Central memory CD8-positive, alpha-beta T cell (primary cell): ENCODE measurements around the gene ORM1.

ENCODE experiments used
- ATAC-seq: fragments of 150-1000 bp; cut with Tn5 transposase; replicated peaks from 2 replicates; pipeline ENCODE4 v1.10.0; 2022; ENCODE audit warnings: mild to moderate bottlenecking, moderate FRiP score, moderate number of reproducible peaks; ENCODE audit not compliant: poor library complexity, severe bottlenecking; ENCODE audit errors: extremely low read depth
- DNase-seq, 2 donors: peaks; one replicate each; pipeline ENCODE4 v3.0.0; 2021; ENCODE audit warnings: low spot score in 2 of 2
- H3K27ac Mint-ChIP-seq: one replicate; pipeline ENCODE4 v1.8.0; 2022; ENCODE audit warnings: low read depth, mild to moderate bottlenecking, moderate library complexity, mixed read lengths
- H3K27me3 Mint-ChIP-seq: one replicate; pipeline ENCODE4 v1.8.0; 2022; ENCODE audit warnings: mixed read lengths
- H3K36me3 Mint-ChIP-seq: one replicate; pipeline ENCODE4 v1.8.0; 2022; ENCODE audit warnings: mild to moderate bottlenecking, moderate library complexity, mixed read lengths; ENCODE audit not compliant: insufficient read depth
- H3K4me1 Mint-ChIP-seq: one replicate; pipeline ENCODE4 v1.8.0; 2022; ENCODE audit warnings: mixed read lengths
- H3K4me3 Mint-ChIP-seq: one replicate; pipeline ENCODE4 v1.8.0; 2022; ENCODE audit warnings: mild to moderate bottlenecking, moderate library complexity, mixed read lengths
- H3K9me3 Mint-ChIP-seq: one replicate; pipeline ENCODE4 v1.8.0; 2022; ENCODE audit warnings: mixed read lengths

The ORM1 gene

DNA sequence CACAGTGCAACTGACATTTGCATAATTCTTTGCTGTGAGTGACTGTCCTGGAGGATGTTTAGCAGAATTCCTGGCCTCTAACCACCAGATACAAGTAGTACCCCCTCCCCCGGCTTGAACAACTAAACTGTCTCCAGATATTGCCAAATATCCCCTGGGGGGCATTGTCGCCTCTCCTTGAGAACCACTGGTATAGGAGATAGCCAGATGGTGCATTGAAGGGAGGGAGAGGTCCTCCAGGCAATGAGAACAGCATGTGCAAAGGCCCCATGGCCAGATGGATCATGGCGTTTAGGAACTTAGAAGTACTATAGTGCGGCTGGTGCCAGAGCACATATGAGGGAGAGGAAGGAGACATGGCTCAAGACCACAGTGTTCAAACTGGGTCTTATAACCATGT is 18.9 kb upstream of the ORM1 start:
- H3K36me3 Mint-ChIP-seq = no peaks in the 10 kb centered on the region
- ATAC-seq (no peak), DNase-seq (no peak)
- no peak overlapping the region for H3K27ac Mint-ChIP-seq
- no peaks in the 10 kb centered on the region for H3K4me1 Mint-ChIP-seq
- no peak overlapping the region for H3K4me3 Mint-ChIP-seq
- H3K27me3 Mint-ChIP-seq = peaks cover 11% of the 10 kb centered on the region
- no peaks in the 10 kb centered on the region for H3K9me3 Mint-ChIP-seq

DNA sequence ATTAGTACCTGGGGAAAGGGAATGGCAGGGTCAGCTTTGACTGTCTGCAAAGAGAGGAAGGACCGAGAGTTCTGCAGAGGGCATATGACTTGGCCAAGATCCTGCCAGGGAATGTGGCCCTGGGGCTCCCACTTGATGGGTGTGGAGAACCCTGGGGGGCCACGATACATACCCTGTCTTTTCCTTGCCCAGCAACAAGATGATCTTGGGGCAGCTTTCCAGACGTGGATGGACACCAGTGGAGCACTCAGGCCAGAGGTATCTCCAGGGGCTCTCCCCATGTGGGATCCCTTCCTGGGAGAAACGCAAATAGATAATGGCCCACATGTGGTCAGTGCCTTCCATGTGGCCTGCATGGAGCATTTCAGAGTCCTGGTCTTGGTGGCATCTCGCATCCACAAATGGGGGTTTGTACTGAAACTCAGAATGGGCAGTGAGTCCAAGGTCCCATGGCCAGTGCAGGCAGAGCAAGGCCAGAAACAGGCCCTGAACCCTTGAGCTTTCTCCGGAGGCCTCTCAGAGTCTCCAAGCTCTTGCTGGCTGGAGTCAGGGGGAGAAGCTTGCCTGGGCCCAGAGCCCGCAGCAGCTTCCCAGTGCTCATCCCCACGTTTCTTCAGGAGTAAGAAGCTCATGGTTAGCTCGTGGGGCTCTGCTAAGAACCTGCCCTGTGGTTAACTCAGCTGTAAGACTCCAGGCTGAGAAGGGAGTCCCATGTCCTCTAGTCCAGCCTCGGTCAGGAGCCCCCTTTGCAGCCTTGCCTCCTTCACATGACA is 18.3 kb upstream of the ORM1 start:
- no peak for ATAC-seq
- Mint-ChIP-seq H3K4me1 (no peaks in the 10 kb centered on the region), H3K9me3 (no peaks in the 10 kb centered on the region)

DNA sequence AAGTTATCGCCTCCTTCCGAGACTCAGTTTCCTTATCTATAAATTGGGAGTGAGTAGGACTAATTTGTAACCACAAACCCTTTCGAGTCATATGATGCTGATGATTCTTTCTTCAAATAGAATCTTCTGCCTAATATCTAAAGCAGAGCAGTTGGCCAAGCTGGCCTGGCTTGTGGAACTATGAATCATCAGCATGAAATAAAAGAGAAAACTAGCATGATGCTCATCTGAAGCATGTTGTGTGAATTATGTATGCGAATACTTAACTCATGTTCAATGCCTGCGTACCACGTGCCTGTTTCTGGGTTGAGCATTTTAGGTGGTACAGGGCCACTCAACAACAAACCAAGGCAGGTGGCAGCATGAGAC is 15.0 kb upstream of the ORM1 start:
- Mint-ChIP-seq H3K4me1 (no peaks in the 10 kb centered on the region), H3K27ac (no peak overlapping the region), H3K36me3 (no peaks in the 10 kb centered on the region), H3K9me3 (no peaks in the 10 kb centered on the region), H3K27me3 (no peaks in the 10 kb centered on the region), H3K4me3 (no peak overlapping the region)
- no peak for ATAC-seq
- no peak for DNase-seq

More for the DNA sequence above, 18.3 kb upstream of the ORM1 start:
- Mint-ChIP-seq H3K36me3 (no peaks in the 10 kb centered on the region), H3K4me3 (no peak overlapping the region), H3K27ac (no peak overlapping the region), H3K27me3 (peaks cover 8% of the 10 kb centered on the region)
- DNase-seq = no peak

DNA sequence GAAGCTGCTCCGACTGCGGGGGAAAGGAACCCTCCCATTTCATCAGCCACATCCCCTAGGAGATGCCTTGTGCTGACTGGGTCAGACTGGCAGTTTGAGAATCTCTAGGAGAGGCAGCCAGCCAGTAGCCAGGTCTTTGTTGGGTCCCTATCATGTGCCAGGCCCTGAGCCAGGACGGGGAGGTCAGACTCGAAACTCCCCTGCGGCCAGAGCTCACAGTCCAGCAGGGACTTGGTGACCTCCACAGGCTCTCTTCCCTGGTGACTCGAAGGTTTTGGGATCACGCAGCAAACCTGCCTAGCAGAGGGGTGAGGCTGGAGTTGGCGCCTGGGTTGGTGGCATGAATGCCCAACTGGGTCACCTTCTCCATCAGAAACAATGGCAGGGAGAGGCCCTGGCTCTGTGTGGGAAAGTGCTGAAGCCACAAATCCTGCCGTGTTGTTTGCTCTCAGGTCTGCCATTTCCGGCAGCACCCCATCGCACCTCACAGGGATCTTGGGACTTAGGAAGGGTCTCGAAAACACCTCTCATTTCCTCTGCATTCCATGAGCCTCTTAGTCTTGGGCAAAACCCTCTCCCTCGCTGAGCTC is 14.4 kb upstream of the ORM1 start:
- Mint-ChIP-seq H3K4me1 (no peaks in the 10 kb centered on the region), H3K27me3 (no peaks in the 10 kb centered on the region), H3K9me3 (no peaks in the 10 kb centered on the region), H3K4me3 (no peak overlapping the region), H3K36me3 (no peaks in the 10 kb centered on the region), H3K27ac (no peak overlapping the region)
- no peak for DNase-seq
- ATAC-seq = no peak

DNA sequence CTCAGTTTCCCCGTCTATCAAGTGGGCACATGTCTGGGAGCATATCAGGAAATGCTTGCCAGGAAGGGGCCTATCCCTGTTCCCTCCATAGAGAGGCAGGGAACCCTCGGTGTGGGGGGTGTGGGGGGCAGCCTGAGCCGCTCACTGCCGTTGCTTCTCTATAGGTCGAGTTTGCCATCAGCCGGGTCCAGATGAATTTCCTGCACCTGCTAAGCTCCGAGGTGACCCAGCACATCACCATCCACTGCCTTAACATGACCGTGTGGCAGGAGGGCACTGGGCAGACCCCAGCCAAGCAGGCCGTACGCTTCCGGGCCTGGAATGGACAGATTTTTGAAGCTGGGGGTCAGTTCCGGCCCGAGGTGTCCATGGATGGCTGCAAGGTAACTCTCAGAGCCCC is 13.8 kb upstream of the ORM1 start:
- H3K36me3 Mint-ChIP-seq = no peaks in the 10 kb centered on the region

DNA sequence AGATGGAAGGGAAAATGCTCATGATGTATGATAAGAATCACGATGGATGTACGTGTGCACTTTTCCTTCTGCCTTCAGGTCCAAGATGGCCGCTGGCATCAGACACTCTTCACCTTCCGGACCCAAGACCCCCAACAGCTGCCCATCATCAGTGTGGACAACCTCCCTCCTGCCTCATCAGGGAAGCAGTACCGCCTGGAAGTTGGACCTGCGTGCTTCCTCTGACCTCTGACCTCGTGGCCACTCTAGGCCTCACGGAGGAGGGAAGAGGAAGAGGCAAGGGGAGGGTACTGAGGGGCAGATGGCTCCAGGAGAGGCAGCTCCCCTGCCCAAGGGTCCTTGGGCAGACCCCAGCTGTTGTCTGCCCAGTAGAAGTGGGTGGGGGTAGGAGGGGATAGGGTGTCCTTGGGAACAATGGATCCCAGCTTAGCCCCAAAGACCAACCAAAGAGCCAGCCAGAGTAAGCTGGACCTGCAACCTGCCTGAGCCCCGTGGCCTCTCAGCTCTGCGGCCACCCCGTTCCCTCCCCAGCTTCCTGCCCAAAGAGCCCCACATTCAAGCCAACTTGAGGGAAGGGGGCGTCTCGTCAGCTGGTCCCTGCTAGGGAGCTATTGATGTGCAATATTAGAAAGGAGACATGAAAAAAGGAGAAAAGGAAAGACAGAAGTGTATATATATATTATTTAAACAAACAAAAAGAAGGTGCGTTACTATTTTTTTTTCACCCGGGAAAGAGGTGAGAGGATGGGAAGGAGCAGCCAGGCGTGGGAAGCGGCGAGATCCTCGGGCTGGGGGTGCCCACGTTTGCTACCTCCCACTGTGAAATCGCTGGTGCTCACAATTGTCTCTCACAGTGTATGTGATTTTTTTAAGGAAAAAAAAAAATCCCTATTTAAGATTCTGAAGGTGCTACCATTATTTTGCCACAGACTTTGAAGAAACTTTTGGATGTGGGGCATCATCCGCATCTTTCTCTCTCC is 12.1 kb upstream of the ORM1 start:
- Mint-ChIP-seq H3K27ac (no peak overlapping the region), H3K4me1 (no peaks in the 10 kb centered on the region), H3K36me3 (no peaks in the 10 kb centered on the region), H3K9me3 (no peaks in the 10 kb centered on the region), H3K4me3 (no peak overlapping the region), H3K27me3 (no peaks in the 10 kb centered on the region)
- ATAC-seq (no peak), DNase-seq (no peak)

More for the DNA sequence above, 13.8 kb upstream of the ORM1 start:
- H3K27ac Mint-ChIP-seq = no peak overlapping the region
- no peaks in the 10 kb centered on the region for H3K4me1 Mint-ChIP-seq
- no peak overlapping the region for H3K4me3 Mint-ChIP-seq
- ATAC-seq (no peak), DNase-seq (no peak)
- H3K9me3 Mint-ChIP-seq = no peaks in the 10 kb centered on the region
- H3K27me3 Mint-ChIP-seq = no peaks in the 10 kb centered on the region

DNA sequence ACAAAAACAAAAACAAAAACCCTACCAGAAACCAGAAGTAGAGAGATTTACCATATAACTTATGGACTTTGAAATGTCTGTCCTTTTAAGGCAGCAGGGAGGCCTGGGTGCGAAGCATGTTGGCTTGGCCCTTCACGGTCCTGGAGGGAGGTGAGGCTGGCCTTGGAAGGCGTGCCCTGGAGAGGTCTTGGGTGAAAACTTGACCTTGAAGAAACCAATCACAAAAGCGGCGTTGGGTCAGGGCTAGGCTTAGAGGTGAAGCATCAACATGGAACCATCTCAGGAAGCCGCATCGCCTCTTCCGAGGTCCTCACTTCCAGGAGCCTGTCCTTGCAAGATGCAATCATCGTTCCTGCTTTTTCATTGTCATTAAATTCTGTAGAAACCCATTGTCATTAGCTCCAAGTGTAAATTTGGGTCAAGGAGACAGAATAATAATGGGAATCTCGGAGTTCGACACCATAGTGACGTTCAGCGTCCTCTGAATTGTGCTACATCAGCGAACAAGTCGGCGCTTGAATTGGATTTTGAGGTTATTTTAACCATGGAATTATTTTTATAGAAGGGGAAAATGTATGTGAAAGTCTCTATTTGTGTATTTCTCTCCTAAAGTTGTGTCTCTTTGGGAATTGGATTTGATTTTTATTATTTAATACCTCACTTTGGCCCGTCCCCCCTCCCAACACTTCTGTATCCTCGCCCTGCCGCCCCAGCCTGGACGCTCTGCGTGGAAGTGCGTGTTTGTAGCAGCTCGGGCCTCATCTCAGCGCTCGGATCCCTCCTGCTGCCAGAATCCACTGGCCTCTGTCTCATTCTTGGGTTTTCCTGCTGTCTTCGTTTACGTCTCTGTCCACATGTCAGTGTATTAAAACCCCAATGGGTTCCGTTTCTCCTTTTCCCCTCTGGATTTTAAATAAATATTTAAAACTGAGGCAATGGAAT is 11.1 kb upstream of the ORM1 start:
- Mint-ChIP-seq H3K27me3 (no peaks in the 10 kb centered on the region), H3K36me3 (no peaks in the 10 kb centered on the region), H3K4me3 (no peak overlapping the region), H3K27ac (no peak overlapping the region), H3K9me3 (no peaks in the 10 kb centered on the region), H3K4me1 (no peaks in the 10 kb centered on the region)
- DNase-seq (no peak), ATAC-seq (no peak)

DNA sequence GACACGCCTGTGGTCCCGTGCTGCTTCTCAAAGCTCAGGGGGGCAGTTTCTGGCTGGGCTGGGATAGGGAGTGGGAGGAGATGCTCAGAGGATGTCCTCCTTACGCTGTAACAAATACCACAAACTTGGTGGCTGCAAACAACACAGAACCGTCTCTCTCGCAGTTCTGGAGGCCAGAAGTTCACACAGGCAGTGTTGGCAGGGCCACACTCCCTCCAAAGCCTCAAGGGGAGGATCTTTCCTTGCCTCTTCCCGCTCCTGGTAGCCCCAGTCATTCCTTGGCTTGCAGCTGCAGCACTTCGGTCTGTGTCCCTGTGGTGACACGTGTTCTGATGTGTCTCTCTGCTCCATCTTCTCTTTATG is 10.4 kb upstream of the ORM1 start:
- ATAC-seq (no peak), DNase-seq (no peak)
- Mint-ChIP-seq H3K4me1 (no peaks in the 10 kb centered on the region), H3K36me3 (no peaks in the 10 kb centered on the region), H3K27me3 (no peaks in the 10 kb centered on the region), H3K9me3 (no peaks in the 10 kb centered on the region), H3K4me3 (no peak overlapping the region), H3K27ac (no peak overlapping the region)

DNA sequence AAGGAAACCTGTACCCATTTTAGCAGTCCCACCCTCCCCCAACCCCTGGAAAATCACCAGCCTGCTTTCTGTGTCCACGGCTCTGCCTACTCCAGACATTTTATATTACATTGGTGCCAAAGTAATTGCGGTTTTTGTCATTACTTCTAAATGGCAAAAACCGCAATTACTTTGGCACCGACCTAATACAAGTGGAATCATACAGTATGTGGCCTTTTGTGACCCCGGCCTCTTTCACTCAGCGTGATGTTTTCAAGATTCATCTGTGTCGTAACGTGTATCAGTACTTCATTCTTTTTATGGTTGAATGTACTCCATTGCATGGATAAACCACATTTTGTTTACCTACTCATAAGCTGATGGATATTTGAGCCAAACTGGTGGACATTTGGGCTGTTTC is 9.7 kb upstream of the ORM1 start:
- Mint-ChIP-seq H3K27me3 (peaks cover under 1% of the 10 kb centered on the region), H3K36me3 (no peaks in the 10 kb centered on the region), H3K4me3 (no peak overlapping the region), H3K4me1 (no peaks in the 10 kb centered on the region), H3K27ac (no peak overlapping the region), H3K9me3 (no peaks in the 10 kb centered on the region)
- no peak for ATAC-seq
- DNase-seq = no peak

DNA sequence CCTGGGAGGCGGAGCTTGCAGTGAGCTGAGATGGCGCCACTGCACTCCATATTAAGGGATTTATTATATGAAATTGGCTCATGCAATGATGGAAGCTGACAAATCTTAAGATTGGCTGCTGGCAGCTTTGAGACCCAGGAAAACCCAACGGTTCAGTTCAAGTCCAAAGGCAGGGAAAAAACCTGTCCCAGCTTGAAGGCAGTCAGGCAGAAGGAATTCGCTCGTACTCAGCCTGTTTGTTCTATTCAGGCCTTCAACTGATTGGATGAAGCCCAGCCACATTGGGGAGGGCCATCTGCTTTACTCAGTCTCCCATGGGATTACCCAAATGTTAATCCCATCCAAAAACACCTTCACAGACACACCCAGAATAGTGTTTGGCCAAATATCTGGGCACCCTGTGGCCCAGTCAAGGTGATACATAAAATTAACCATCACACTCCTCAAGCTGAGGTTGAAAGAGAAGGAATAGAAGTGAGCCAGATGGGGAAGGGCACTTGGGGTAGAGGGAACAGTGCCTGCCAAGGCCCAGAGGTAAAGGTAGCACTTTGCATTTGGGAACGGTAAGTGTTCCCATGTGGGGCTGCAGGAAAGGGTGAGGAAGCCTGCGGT is 8.5 kb upstream of the ORM1 start:
- Mint-ChIP-seq H3K27me3 (peaks cover 12% of the 10 kb centered on the region), H3K9me3 (no peaks in the 10 kb centered on the region)

DNA sequence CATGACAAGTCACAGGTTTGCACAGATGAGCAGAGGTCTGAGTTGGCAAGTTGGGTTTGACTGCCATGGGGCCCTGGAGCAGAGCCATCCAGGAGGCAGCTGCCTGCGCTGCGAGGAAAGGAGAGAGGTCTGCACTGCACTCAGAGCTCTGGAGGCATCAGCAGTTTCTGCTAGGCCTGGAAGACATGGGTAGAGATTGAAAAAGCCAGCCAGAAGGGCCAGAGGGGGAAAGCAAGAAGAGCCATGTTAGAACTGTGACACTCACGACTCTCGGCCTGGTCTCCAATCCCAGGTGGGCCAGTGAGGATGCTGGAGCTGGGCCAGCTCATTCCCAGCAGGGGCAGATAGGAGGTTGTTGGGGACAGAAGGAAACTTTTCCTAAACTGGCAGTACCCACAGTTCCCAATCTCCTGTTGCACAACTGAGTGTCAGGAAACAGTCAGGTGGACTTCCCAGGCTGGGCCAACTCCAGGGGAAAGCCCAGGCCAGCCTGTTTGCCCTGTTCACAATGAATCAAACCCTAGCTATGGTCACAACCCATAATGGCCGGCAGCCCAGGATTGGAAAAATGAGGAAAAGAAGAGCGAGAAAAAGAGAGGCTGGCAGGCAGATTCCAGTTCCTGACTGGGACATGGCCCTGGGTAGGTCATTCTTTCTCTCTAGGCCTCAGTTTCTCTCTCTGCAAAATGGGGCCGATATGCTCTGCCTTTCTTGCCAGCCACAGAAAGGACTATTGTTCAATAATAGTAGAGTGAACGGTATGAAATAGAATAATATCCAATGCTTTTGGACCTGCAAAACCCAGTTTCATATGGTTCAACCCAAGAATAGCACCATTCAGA is 7.8 kb upstream of the ORM1 start:
- H3K9me3 Mint-ChIP-seq = no peaks in the 10 kb centered on the region
- DNase-seq = no peak
- no peak for ATAC-seq
- H3K27ac Mint-ChIP-seq = no peak overlapping the region
- peaks cover 20% of the 10 kb centered on the region for H3K27me3 Mint-ChIP-seq
- H3K4me3 Mint-ChIP-seq = no peak overlapping the region
- no peaks in the 10 kb centered on the region for H3K4me1 Mint-ChIP-seq
- no peaks in the 10 kb centered on the region for H3K36me3 Mint-ChIP-seq

More for the DNA sequence above, 8.5 kb upstream of the ORM1 start:
- Mint-ChIP-seq H3K4me1 (no peaks in the 10 kb centered on the region), H3K36me3 (no peaks in the 10 kb centered on the region), H3K27ac (no peak overlapping the region), H3K4me3 (no peak overlapping the region)
- no peak for ATAC-seq
- no peak for DNase-seq
